GM19468 (cell line): ENCODE measurements around the gene MUSK.

Experiments used
- ATAC-seq: cut with Tn5 transposase; IDR thresholded peaks from one replicate; pipeline ENCODE4 v1.9.1; 2021; ENCODE audit warnings: mild to moderate bottlenecking, moderate library complexity, moderate number of reproducible peaks; ENCODE audit not compliant: unreplicated experiment; ENCODE audit errors: extremely low read depth

The MUSK gene

GRCh38 chr9:110844121-110844520, 175.5 kb downstream of the MUSK start:
- no peak for ATAC-seq

DNA sequence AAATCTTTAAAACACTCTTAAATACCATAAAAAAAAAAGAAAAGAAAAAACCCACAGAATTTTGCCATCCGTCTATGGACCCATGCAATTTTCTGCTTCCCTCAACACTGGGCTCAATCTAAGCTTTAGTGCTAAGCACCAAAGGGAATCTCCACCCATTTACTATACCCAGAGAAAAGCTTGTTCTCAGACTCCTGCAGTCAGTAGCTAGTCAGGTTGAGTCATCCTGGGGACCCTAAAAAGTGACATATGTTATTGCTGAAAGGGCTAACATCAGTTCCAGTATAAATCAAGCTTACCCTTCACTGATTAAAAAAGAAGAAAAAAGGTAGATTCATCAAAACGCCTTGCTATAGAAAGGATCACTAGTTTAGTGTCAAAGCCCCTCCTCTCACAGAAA, 177.6 kb downstream of the MUSK start:
- ATAC-seq: no peak

DNA sequence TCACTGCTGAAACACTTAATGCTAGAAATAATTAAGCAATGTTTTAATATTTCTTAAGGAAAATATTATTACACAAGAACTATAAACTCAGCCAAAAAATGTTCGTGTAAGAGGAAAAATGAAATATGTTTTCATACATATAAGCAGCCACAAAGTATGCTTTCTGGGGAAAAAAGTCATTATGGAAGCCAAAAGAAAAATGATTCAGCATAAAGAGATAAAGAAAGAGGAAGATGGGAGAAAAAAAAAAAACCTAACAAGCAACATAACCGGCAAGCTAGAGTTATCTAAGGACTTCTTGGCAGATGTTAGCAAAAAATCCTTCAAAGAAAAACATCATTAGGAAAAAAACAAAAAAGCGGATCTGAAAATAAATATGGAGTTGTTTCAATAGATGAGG, 179.1 kb downstream of the MUSK start:
- no peak for ATAC-seq

DNA sequence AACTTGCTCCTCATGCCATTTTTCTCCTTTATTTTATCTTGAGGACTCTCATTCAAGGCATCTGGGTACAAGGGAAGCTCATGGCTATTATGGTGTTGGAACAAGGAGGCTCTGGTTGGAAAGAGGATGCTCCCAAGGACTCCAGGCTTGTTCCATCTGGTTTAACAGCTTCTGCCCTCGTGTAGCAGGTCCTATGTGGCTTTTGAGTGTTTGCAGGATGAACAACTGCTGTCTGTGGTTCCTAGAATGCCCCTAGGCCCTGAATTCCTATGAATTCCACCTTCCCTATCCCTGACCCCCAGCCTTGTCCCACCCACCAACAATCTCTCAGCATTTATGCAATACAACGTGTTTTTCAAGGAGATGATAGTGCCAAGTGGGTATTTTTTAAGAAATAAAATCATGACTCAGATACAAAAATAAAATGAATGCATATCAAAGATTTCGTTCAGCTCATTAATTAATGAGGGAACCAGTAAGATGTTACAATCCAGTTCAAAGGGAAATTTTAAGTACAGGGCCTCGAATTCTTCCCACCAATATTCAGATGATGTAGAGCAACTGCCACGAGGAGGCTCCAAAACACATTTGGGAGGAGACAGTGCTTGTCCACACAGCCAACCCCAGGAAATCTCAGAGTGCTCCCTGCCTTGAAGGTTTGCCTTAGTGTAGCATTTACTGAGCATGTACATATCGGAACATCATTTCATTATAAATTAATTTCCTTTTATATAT, 182.0 kb downstream of the MUSK start:
- no peak for ATAC-seq
